Thyroid gland (tissue), 4 donors: ENCODE data around the gene FES.

Experiments
- POLR2A ChIP-seq, 2 donors: fragments of 450-650 bp; IDR thresholded peaks; one replicate each; pipeline ENCODE4 v1.6.1; 2017; ENCODE audit warnings: antibody characterized with exemption in 2 of 2, mild to moderate bottlenecking in 2 of 2, moderate library complexity in 1 of 2
- TF ChIP-seq, protein P1 (sequence below), 6 experiments: fragments of 200-600 bp in 3 of 6; fragments of 450-650 bp in 3 of 6; sonication (generic) in 3 of 6; IDR thresholded peaks; one replicate each; pipeline ENCODE4 v1.5.1; 2016 to 2019; ENCODE audit warnings: antibody characterized with exemption in 6 of 6, mild to moderate bottlenecking in 2 of 6, inconsistent platforms in 1 of 6, moderate library complexity in 1 of 6

DNA sequence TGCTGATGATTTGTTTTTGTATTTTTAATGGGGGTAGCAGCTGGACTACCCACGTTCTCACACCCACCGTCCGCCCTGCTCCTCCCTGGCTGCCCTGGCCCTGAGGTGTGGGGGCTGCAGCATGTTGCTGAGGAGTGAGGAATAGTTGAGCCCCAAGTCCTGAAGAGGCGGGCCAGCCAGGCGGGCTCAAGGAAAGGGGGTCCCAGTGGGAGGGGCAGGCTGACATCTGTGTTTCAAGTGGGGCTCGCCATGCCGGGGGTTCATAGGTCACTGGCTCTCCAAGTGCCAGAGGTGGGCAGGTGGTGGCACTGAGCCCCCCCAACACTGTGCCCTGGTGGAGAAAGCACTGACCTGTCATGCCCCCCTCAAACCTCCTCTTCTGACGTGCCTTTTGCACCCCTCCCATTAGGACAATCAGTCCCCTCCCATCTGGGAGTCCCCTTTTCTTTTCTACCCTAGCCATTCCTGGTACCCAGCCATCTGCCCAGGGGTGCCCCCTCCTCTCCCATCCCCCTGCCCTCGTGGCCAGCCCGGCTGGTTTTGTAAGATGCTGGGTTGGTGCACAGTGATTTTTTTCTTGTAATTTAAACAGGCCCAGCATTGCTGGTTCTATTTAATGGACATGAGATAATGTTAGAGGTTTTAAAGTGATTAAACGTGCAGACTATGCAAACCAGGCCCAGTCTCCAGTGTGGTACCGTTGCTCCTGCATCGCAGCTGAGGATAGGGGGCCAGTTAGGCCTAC lies 1.4 kb upstream of the FES start:
- TF ChIP-seq, protein P1, sequence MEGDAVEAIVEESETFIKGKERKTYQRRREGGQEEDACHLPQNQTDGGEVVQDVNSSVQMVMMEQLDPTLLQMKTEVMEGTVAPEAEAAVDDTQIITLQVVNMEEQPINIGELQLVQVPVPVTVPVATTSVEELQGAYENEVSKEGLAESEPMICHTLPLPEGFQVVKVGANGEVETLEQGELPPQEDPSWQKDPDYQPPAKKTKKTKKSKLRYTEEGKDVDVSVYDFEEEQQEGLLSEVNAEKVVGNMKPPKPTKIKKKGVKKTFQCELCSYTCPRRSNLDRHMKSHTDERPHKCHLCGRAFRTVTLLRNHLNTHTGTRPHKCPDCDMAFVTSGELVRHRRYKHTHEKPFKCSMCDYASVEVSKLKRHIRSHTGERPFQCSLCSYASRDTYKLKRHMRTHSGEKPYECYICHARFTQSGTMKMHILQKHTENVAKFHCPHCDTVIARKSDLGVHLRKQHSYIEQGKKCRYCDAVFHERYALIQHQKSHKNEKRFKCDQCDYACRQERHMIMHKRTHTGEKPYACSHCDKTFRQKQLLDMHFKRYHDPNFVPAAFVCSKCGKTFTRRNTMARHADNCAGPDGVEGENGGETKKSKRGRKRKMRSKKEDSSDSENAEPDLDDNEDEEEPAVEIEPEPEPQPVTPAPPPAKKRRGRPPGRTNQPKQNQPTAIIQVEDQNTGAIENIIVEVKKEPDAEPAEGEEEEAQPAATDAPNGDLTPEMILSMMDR (IDR thresholded peaks at IDR 0.05) = no peak
- no peak for TF ChIP-seq POLR2A (IDR thresholded peaks at IDR 0.05)
